ENCODE data around the gene TMEM183A.

TMEM183A gene

GRCh38 chr1:203028784-203029553, 21.8 kb downstream of the TMEM183A start:
- no peak for TF ChIP-seq CTCF (IDR thresholded peaks at IDR 0.05)
- peak overlapping the region; percentile 54 to 73 for H3K27ac ChIP-seq
- DNase-seq (ENCODE audit: low spot score) = no peak
- H3K4me3 ChIP-seq = no peak overlapping the region

- no peak for TF ChIP-seq CTCF (IDR thresholded peaks at IDR 0.05)
- Histone ChIP-seq H3K27ac (no peak overlapping the region), H3K4me3 (no peak overlapping the region)
- DNase-seq (ENCODE audit: low spot score) = no peak
Observed at GRCh38 chr1:203031467-203031866, 24.3 kb downstream of the TMEM183A start.

GRCh38 chr1:203033287-203033686, 26.1 kb downstream of the TMEM183A start:
- no peak for DNase-seq (ENCODE audit: low spot score)
- no peak for TF ChIP-seq CTCF (IDR thresholded peaks at IDR 0.05)

GRCh38 chr1:203033917-203034316, 26.7 kb downstream of the TMEM183A start:
- H3K27ac ChIP-seq = no peak overlapping the region
- TF ChIP-seq CTCF (IDR thresholded peaks at IDR 0.05) = no peak
- no peak for DNase-seq (ENCODE audit: low spot score)
- no peak overlapping the region for H3K4me3 ChIP-seq

More at GRCh38 chr1:203033287-203033686, 26.1 kb downstream of the TMEM183A start:
- H3K4me3 ChIP-seq = no peak overlapping the region
- no peak overlapping the region for H3K27ac ChIP-seq

GRCh38 chr1:203034422-203035110, 27.4 kb downstream of the TMEM183A start:
- TF ChIP-seq CTCF (IDR thresholded peaks at IDR 0.05) = no peak
- no peak overlapping the region for H3K4me3 ChIP-seq
- H3K27ac ChIP-seq = no peak overlapping the region
- DNase-seq (ENCODE audit: low spot score) = no peak

- Histone ChIP-seq H3K4me3 (no peak overlapping the region), H3K27ac (no peak overlapping the region)
- peak; percentile 53 for DNase-seq (ENCODE audit: low spot score)
- TF ChIP-seq CTCF (IDR thresholded peaks at IDR 0.05) = no peak
Observed at GRCh38 chr1:203035111-203036000, 28.2 kb downstream of the TMEM183A start.

All from coronary artery (tissue), 2 donors.